Loucy (cell line): ENCODE measurements around the gene PTGDS.
"Not testable (repeated sequence)": the region's sequence is repeated elsewhere in the genome, so short reads cannot be mapped to it uniquely, and the experiment has no call there.

ENCODE experiments used
- EZH2phosphoT487 ChIP-seq: fragments of 200-600 bp; IDR thresholded peaks from 2 replicates; pipeline ENCODE4 v1.6.1; 2018; ENCODE audit warnings: antibody characterized with exemption, mild to moderate bottlenecking, moderate library complexity, borderline replicate concordance
- TF ChIP-seq, protein P1 (sequence below): fragments of 200-600 bp; sonication (generic); conservative IDR thresholded peaks from 2 replicates; pipeline ENCODE4 v1.5.1; 2014; ENCODE audit warnings: mild to moderate bottlenecking, antibody characterized with exemption, low read length

- TF ChIP-seq, protein P1, sequence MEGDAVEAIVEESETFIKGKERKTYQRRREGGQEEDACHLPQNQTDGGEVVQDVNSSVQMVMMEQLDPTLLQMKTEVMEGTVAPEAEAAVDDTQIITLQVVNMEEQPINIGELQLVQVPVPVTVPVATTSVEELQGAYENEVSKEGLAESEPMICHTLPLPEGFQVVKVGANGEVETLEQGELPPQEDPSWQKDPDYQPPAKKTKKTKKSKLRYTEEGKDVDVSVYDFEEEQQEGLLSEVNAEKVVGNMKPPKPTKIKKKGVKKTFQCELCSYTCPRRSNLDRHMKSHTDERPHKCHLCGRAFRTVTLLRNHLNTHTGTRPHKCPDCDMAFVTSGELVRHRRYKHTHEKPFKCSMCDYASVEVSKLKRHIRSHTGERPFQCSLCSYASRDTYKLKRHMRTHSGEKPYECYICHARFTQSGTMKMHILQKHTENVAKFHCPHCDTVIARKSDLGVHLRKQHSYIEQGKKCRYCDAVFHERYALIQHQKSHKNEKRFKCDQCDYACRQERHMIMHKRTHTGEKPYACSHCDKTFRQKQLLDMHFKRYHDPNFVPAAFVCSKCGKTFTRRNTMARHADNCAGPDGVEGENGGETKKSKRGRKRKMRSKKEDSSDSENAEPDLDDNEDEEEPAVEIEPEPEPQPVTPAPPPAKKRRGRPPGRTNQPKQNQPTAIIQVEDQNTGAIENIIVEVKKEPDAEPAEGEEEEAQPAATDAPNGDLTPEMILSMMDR, result peak; percentile 22; the same call in 1 of the 2 replicates
- not testable (repeated sequence) for TF ChIP-seq EZH2phosphoT487
These were observed 27.0 kb downstream of the PTGDS start for GRCh38 chr9:137004285-137004684.
